Measurements from ENCODE around the gene SPOCK1. TPM values are rescaled to one million over a fixed set of nuclear protein-coding genes. Genes with fewer than 3 reads are reported as not detected.

SPOCK1 gene
- total and polyA plus RNA-seq, 4 donors: 0.07 to 0.18 (median 0.17) TPM; not detected in 1

GRCh38 chr5:137359941-137360340 lies 139.2 kb downstream of the SPOCK1 start:
- Histone ChIP-seq H3K9me3 (ENCODE audit: control insufficient read depth in 4 of 4, low read length in 3 of 4) (peaks cover 0 to 3% (median 0%) of the 10 kb centered on the region in 4 donors), H3K4me1 (ENCODE audit: control insufficient read depth in 4 of 4, insufficient read depth in 4 of 4, low read length in 3 of 4) (no peaks in the 10 kb centered on the region), H3K27me3 (ENCODE audit: control insufficient read depth in 4 of 4, insufficient read depth in 4 of 4, low read length in 3 of 4) (no peaks in the 10 kb centered on the region), H3K4me3 (ENCODE audit: low read depth in 1 of 3, low read length in 3 of 3) (no peak overlapping the region), H3K9ac (ENCODE audit: low read depth in 1 of 2, low read length in 2 of 2) (no peak overlapping the region), H3K36me3 (ENCODE audit: control insufficient read depth in 4 of 4, insufficient read depth in 3 of 4, low read depth in 1 of 4, low read length in 3 of 4) (no peaks in the 10 kb centered on the region), H3K27ac (ENCODE audit: low read depth in 1 of 2, low read length in 2 of 2) (no peak overlapping the region)
- TF ChIP-seq CTCF (IDR thresholded peaks at IDR 0.05; ENCODE audit: low read depth, low read length, missing input control) (no peak), YY1 (IDR thresholded peaks at IDR 0.05) (no peak), SP1 (IDR thresholded peaks at IDR 0.05) (no peak)
- DNase-seq (ENCODE audit: low spot score): no peak

GRCh38 chr5:137357436-137357835 lies 141.7 kb downstream of the SPOCK1 start:
- no peak overlapping the region for H3K9ac ChIP-seq (ENCODE audit: low read depth in 1 of 2, low read length in 2 of 2)
- H3K4me1 ChIP-seq (ENCODE audit: control insufficient read depth in 4 of 4, insufficient read depth in 4 of 4, low read length in 3 of 4): no peaks in the 10 kb centered on the region
- WGBS: 66% methylated on average over 3 of the region's 3 CpGs
- peaks cover 0 to 4% (median 0%) of the 10 kb centered on the region in 4 donors for H3K27me3 ChIP-seq (ENCODE audit: control insufficient read depth in 4 of 4, insufficient read depth in 4 of 4, low read length in 3 of 4)
- no peak for DNase-seq (ENCODE audit: low spot score)
- no peak for TF ChIP-seq NR2F2 (IDR thresholded peaks at IDR 0.05)
- no peak for TF ChIP-seq YY1 (IDR thresholded peaks at IDR 0.05)
- no peak for TF ChIP-seq EGR1 (IDR thresholded peaks at IDR 0.05; ENCODE audit: low read depth in 2 of 2)
- TF ChIP-seq ATF3 (IDR thresholded peaks at IDR 0.05): no peak
- TF ChIP-seq RXRA (IDR thresholded peaks at IDR 0.05): no peak
- no peak for TF ChIP-seq SP1 (IDR thresholded peaks at IDR 0.05)
- TF ChIP-seq RAD21 (IDR thresholded peaks at IDR 0.05): no peak
- no peak for TF ChIP-seq GABPA (IDR thresholded peaks at IDR 0.05 in 1 of 2, conservative IDR thresholded peaks at IDR 0.05 in 1 of 2)
- no peak for TF ChIP-seq FOXA1 (IDR thresholded peaks at IDR 0.05)
- no peak for TF ChIP-seq JUND (IDR thresholded peaks at IDR 0.05)
- TF ChIP-seq FOXA2 (IDR thresholded peaks at IDR 0.05): no peak
- no peaks in the 10 kb centered on the region for H3K36me3 ChIP-seq (ENCODE audit: control insufficient read depth in 4 of 4, insufficient read depth in 3 of 4, low read depth in 1 of 4, low read length in 3 of 4)
- peaks cover 0 to 3% (median 0%) of the 10 kb centered on the region in 4 donors for H3K9me3 ChIP-seq (ENCODE audit: control insufficient read depth in 4 of 4, low read length in 3 of 4)
- no peak overlapping the region for H3K27ac ChIP-seq (ENCODE audit: low read depth in 1 of 2, low read length in 2 of 2)
- H3K4me3 ChIP-seq (ENCODE audit: low read depth in 1 of 3, low read length in 3 of 3): no peak overlapping the region

- TF ChIP-seq TAF1 (conservative IDR thresholded peaks at IDR 0.05) (no peak), NR2F2 (IDR thresholded peaks at IDR 0.05) (no peak), RAD21 (IDR thresholded peaks at IDR 0.05) (no peak)
- Histone ChIP-seq H3K27ac (ENCODE audit: low read depth in 1 of 2, low read length in 2 of 2) (no peak overlapping the region), H3K4me1 (ENCODE audit: control insufficient read depth in 4 of 4, insufficient read depth in 4 of 4, low read length in 3 of 4) (no peaks in the 10 kb centered on the region), H3K27me3 (ENCODE audit: control insufficient read depth in 4 of 4, insufficient read depth in 4 of 4, low read length in 3 of 4) (peaks cover 0 to 4% (median 0%) of the 10 kb centered on the region in 4 donors), H3K9ac (ENCODE audit: low read depth in 1 of 2, low read length in 2 of 2) (no peak overlapping the region), H3K4me3 (ENCODE audit: low read depth in 1 of 3, low read length in 3 of 3) (no peak overlapping the region), H3K36me3 (ENCODE audit: control insufficient read depth in 4 of 4, insufficient read depth in 3 of 4, low read depth in 1 of 4, low read length in 3 of 4) (no peaks in the 10 kb centered on the region), H3K9me3 (ENCODE audit: control insufficient read depth in 4 of 4, low read length in 3 of 4) (peaks cover 0 to 3% (median 0%) of the 10 kb centered on the region in 4 donors)
- DNase-seq (ENCODE audit: low spot score): no peak
- 74% methylated on average over 4 of the region's 4 CpGs for WGBS
Observed at GRCh38 chr5:137356127-137356526, 143.0 kb downstream of the SPOCK1 start.

GRCh38 chr5:137355708-137356107 lies 143.4 kb downstream of the SPOCK1 start:
- H3K9ac ChIP-seq (ENCODE audit: low read depth in 1 of 2, low read length in 2 of 2): no peak overlapping the region
- no peak overlapping the region for H3K27ac ChIP-seq (ENCODE audit: low read depth in 1 of 2, low read length in 2 of 2)
- peaks cover 0 to 4% (median 0%) of the 10 kb centered on the region in 4 donors for H3K27me3 ChIP-seq (ENCODE audit: control insufficient read depth in 4 of 4, insufficient read depth in 4 of 4, low read length in 3 of 4)
- no peak for DNase-seq (ENCODE audit: low spot score)
- no peak overlapping the region for H3K4me3 ChIP-seq (ENCODE audit: low read depth in 1 of 3, low read length in 3 of 3)
- 83% methylated on average over 4 of the region's 4 CpGs for WGBS
- H3K9me3 ChIP-seq (ENCODE audit: control insufficient read depth in 4 of 4, low read length in 3 of 4): peaks cover 0 to 3% (median 0%) of the 10 kb centered on the region in 4 donors
- no peaks in the 10 kb centered on the region for H3K4me1 ChIP-seq (ENCODE audit: control insufficient read depth in 4 of 4, insufficient read depth in 4 of 4, low read length in 3 of 4)
- no peaks in the 10 kb centered on the region for H3K36me3 ChIP-seq (ENCODE audit: control insufficient read depth in 4 of 4, insufficient read depth in 3 of 4, low read depth in 1 of 4, low read length in 3 of 4)
- TF ChIP-seq ATF3 (IDR thresholded peaks at IDR 0.05): no peak
- no peak for TF ChIP-seq JUND (IDR thresholded peaks at IDR 0.05)
- no peak for TF ChIP-seq SP1 (IDR thresholded peaks at IDR 0.05)
- TF ChIP-seq RXRA (IDR thresholded peaks at IDR 0.05): no peak
- TF ChIP-seq FOXA2 (IDR thresholded peaks at IDR 0.05): no peak
- no peak for TF ChIP-seq FOXA1 (IDR thresholded peaks at IDR 0.05)
- no peak for TF ChIP-seq EGR1 (IDR thresholded peaks at IDR 0.05; ENCODE audit: low read depth in 2 of 2)
- no peak for TF ChIP-seq REST (IDR thresholded peaks at IDR 0.05)
- TF ChIP-seq HNF4G (IDR thresholded peaks at IDR 0.05): no peak
- TF ChIP-seq YY1 (IDR thresholded peaks at IDR 0.05): no peak
- TF ChIP-seq GABPA (IDR thresholded peaks at IDR 0.05 in 1 of 2, conservative IDR thresholded peaks at IDR 0.05 in 1 of 2): no peak
- TF ChIP-seq HNF4A (conservative IDR thresholded peaks at IDR 0.05): no peak
- no peak for TF ChIP-seq TAF1 (conservative IDR thresholded peaks at IDR 0.05)
